ENCODE data around the gene STK24. TPM values are rescaled to one million over a fixed set of nuclear protein-coding genes. Genes with fewer than 3 reads are reported as not detected.
"Not testable (repeated sequence)": the region's sequence is repeated elsewhere in the genome, so short reads cannot be mapped to it uniquely, and the experiment has no call there.

STK24 gene
- total RNA-seq, 1 donor from 2014 or later: 88.4 TPM

DNA sequence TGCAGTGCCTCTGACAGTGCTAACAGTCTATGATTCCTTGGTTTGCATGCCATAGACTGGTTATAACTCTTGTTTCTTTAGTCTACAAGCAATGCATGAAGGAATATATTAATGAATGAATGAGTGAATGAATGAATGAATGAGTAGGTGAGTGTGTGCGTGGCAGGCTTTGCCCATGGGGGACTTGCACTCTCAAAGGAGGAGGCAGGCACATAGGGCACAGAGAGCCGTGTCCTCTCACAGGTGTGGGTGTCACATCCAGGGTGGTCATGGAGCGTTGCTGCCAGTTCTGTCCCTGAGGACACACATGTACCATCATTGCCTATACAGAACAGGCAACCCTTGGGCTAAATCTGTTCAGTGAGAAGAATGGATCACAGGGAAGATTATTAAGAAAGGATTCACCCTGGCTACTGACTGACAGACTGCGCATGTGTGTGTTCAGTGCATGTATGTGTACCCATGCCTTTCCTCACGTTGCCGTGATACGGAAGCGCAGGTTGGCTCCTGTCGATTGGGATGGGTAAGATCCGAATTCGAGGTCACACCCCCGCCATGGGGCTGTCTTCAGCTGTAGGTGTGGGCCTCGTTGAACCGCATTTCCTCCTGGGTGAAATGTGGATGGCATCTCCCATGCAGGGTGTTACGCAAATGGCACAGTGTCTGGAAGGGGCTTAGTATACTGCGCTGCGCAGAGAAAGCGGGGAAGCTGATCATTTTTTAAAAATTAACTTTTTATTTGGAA lies 161.4 kb downstream of the STK24 start:
- peaks cover 30% of the 10 kb centered on the region for H3K4me1 Mint-ChIP-seq
- no peaks in the 10 kb centered on the region for H3K27me3 Mint-ChIP-seq (ENCODE audit: low read depth)
- no peak overlapping the region for H3K4me3 Mint-ChIP-seq
- H3K27ac Mint-ChIP-seq: no peak overlapping the region
- peaks cover 72% of the 10 kb centered on the region for H3K36me3 Mint-ChIP-seq
- TF ChIP-seq, protein P1, sequence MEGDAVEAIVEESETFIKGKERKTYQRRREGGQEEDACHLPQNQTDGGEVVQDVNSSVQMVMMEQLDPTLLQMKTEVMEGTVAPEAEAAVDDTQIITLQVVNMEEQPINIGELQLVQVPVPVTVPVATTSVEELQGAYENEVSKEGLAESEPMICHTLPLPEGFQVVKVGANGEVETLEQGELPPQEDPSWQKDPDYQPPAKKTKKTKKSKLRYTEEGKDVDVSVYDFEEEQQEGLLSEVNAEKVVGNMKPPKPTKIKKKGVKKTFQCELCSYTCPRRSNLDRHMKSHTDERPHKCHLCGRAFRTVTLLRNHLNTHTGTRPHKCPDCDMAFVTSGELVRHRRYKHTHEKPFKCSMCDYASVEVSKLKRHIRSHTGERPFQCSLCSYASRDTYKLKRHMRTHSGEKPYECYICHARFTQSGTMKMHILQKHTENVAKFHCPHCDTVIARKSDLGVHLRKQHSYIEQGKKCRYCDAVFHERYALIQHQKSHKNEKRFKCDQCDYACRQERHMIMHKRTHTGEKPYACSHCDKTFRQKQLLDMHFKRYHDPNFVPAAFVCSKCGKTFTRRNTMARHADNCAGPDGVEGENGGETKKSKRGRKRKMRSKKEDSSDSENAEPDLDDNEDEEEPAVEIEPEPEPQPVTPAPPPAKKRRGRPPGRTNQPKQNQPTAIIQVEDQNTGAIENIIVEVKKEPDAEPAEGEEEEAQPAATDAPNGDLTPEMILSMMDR (IDR thresholded peaks at IDR 0.05; ENCODE audit: unreplicated experiment): no peak
- H3K9me3 Mint-ChIP-seq: peaks cover 5% of the 10 kb centered on the region
- no peak for DNase-seq (ENCODE audit: low spot score in 2 of 2, unreplicated experiment in 2 of 2)

- Mint-ChIP-seq H3K9me3 (peaks cover 5% of the 10 kb centered on the region), H3K4me1 (peaks cover 30% of the 10 kb centered on the region), H3K4me3 (no peak overlapping the region), H3K27me3 (ENCODE audit: low read depth) (no peaks in the 10 kb centered on the region), H3K36me3 (peaks cover 77% of the 10 kb centered on the region), H3K27ac (no peak overlapping the region)
- DNase-seq (ENCODE audit: low spot score in 2 of 2, unreplicated experiment in 2 of 2): no peak
- TF ChIP-seq, protein P1 (IDR thresholded peaks at IDR 0.05; ENCODE audit: unreplicated experiment): no peak
Observed at GRCh38 chr13:98413796-98414195, 163.1 kb downstream of the STK24 start.

GRCh38 chr13:98413278-98413677 lies 163.6 kb downstream of the STK24 start:
- not testable (repeated sequence) for H3K4me3 Mint-ChIP-seq; H3K9me3 Mint-ChIP-seq; DNase-seq (ENCODE audit: low spot score in 2 of 2, unreplicated experiment in 2 of 2); H3K27me3 Mint-ChIP-seq (ENCODE audit: low read depth); H3K27ac Mint-ChIP-seq
- Mint-ChIP-seq H3K36me3 (peaks cover 73% of the 10 kb centered on the region), H3K4me1 (peaks cover 30% of the 10 kb centered on the region)

DNA sequence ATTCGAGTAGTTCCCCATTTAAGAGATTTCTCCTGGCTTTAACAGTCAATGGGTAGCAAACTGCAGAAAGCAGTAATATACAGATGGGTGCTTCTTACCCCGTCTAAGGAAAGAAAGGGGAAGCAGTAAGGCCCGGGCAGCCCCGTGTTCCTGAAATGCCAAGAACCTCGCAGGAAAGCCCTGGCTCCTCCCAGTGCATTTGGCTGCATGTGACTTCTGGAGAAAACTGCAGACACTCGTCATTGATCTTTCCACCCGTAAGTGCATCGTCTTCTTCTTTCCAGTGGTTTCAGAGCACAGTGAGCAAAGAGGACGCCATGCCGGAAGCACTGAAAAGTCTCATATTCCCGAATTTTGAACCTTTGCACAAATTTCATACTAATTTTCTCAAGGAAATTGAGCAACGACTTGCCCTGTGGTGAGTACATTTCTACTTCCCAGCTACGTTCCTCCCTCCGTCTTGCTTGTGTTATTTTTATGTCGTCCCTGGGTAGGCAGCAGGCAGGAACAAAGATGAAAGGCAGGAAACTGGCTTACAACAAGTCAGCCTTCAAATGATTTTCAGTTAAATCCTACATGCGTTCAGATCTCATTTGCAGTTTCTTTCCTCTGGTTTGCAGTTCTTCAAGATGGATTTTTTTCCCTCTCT lies 165.2 kb downstream of the STK24 start:
- TF ChIP-seq, protein P1 (IDR thresholded peaks at IDR 0.05; ENCODE audit: unreplicated experiment): no peak
- H3K4me1 Mint-ChIP-seq: peaks cover 26% of the 10 kb centered on the region
- peaks cover under 1% of the 10 kb centered on the region for H3K9me3 Mint-ChIP-seq
- peaks cover 71% of the 10 kb centered on the region for H3K36me3 Mint-ChIP-seq
- no peaks in the 10 kb centered on the region for H3K27me3 Mint-ChIP-seq (ENCODE audit: low read depth)
- DNase-seq (ENCODE audit: low spot score in 2 of 2, unreplicated experiment in 2 of 2): no peak
- H3K27ac Mint-ChIP-seq: peak overlapping the region; percentile 62
- no peak overlapping the region for H3K4me3 Mint-ChIP-seq

GRCh38 chr13:98411013-98411412 lies 165.9 kb downstream of the STK24 start:
- H3K36me3 Mint-ChIP-seq: peaks cover 65% of the 10 kb centered on the region
- H3K27ac Mint-ChIP-seq: no peak overlapping the region
- no peaks in the 10 kb centered on the region for H3K9me3 Mint-ChIP-seq
- H3K4me1 Mint-ChIP-seq: peaks cover 22% of the 10 kb centered on the region
- no peaks in the 10 kb centered on the region for H3K27me3 Mint-ChIP-seq (ENCODE audit: low read depth)
- DNase-seq (ENCODE audit: low spot score in 2 of 2, unreplicated experiment in 2 of 2): no peak
- TF ChIP-seq, protein P1 (IDR thresholded peaks at IDR 0.05; ENCODE audit: unreplicated experiment): no peak
- H3K4me3 Mint-ChIP-seq: no peak overlapping the region

DNA sequence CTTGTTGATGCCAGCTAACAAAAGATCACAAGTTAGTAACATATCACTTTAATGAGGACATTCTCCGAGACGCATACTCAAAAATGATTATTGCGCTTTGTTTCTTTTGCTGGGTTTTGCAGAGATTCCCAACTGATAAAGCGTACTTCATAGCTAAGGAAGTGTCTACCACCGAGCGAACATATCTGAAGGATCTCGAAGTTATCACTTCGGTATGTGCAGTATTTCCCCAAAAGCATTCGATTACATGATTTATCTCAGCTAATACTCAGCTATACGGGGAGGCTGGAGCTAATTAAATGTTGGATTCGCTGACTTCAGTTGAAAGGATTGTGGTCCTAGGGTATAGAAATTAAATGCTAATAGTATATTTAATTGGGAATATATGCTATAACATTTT lies 166.3 kb downstream of the STK24 start:
- no peak overlapping the region for H3K4me3 Mint-ChIP-seq
- no peaks in the 10 kb centered on the region for H3K9me3 Mint-ChIP-seq
- no peak for DNase-seq (ENCODE audit: low spot score in 2 of 2, unreplicated experiment in 2 of 2)
- H3K36me3 Mint-ChIP-seq: peaks cover 62% of the 10 kb centered on the region
- TF ChIP-seq, protein P1 (IDR thresholded peaks at IDR 0.05; ENCODE audit: unreplicated experiment): no peak
- no peaks in the 10 kb centered on the region for H3K27me3 Mint-ChIP-seq (ENCODE audit: low read depth)
- no peak overlapping the region for H3K27ac Mint-ChIP-seq
- H3K4me1 Mint-ChIP-seq: peaks cover 22% of the 10 kb centered on the region

Measured in mesothelial cell of epicardium (in vitro differentiated cells).